GM08714 (cell line): ENCODE results near the gene CD2.

Experiments used
- H3K4me3 ChIP-seq: fragments of 200-500 bp; sonication (Bioruptor generic); 2 replicates; pipeline ENCODE4 v1.5.1; 2014; ENCODE audit warnings: mild to moderate bottlenecking, low read length, inconsistent platforms
- ZNF274 ChIP-seq: IDR thresholded peaks from 2 replicates; pipeline ENCODE4 v1.6.1; 2012; ENCODE audit warnings: mild to moderate bottlenecking, low read depth, low read length

Gene CD2

DNA sequence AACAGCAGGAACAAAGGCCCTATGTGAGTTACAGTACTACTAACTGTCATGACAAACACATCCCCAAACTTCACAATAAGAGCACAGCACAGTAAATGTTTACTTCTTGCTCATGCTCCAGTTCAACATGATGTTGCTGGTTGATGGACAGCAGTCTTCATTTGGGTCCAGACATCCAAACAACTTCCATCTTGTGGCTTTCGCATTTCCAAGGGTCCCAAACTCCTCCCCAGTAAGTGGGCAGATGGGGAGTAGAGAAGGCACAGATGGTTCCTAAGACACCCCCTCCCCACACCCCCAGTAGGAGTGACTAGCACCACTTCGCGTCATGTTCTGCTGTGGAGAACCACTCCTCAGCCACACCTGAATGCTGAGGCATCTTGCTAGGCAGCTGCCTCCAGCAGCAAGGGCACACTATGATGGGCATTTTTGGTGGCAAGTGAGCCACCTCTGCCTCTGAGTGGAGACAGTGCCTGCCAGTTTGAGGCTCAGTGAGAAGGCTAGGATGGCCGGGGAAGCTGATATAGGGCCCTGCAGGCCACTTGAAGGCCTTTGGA is 32.7 kb upstream of the CD2 start:
- H3K4me3 ChIP-seq, result no peak overlapping the region
- TF ChIP-seq ZNF274, result no peak

DNA sequence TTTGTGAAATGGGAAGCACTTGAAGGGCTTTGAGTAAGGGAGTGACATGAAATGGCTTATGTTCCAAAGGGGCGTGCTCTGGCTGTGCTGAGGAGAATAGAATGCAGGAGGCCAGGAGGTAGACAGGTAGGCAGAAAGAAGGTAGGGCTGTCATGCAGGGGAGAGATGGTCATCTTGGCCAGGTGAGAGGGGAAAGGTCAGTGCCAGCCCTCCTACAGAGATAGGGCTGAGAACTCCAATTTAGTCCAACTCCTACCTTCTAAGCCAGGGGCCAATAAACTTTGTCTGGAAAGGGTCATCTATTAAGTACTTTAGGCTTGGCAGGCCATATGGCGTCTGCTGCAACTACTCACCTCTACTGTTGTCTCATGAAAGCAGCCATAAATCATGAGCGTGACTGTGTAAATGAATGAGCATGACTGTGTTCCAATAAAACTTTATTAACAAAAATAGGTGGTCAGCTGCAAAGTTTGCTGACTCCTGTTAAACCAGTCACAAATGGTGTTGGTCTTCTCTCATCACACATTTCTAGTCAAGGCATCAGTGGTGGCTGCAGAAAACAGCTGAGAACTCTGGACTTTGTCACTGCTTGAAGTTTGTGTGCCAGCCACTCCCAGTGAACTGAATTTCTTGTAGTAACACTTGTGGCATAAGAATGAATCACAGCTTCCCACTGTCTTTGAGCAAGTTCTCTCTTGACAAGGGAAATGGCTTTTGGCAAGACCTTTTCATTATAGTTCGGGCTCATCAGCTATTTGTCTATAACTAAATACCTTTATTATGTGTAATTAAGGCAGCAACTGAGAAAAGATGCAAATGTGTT is 32.0 kb upstream of the CD2 start:
- no peak for TF ChIP-seq ZNF274
- H3K4me3 ChIP-seq, result no peak overlapping the region

DNA sequence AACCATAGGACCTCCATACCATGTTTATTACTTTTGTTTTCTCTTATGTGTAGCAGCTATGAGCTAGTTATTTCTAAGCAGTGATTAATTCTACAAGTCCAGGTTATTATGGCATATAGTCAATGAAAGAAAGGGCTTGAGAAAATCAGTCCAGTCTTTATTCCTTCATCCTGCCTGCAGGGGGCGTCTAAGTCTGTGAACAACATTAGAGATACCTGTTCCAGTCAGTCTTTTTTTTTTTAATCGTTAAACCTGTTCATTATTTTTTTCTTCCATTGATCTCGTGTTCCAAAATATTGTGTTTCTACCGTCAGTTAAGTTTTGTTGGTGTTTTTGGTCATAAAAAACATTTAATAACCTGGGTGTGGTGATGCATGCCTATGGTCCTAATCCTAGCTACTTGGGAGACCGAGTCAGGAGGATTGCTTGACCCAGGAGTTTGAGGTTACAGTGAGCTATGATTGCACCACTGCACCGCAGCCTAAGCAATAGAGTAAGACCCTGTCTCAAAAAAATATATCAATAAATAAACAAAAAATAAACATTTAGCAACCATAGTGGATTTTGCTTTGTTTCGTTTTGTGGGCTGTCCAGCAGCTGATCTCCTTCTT is 29.4 kb upstream of the CD2 start:
- no peak overlapping the region for H3K4me3 ChIP-seq
- no peak for TF ChIP-seq ZNF274

DNA sequence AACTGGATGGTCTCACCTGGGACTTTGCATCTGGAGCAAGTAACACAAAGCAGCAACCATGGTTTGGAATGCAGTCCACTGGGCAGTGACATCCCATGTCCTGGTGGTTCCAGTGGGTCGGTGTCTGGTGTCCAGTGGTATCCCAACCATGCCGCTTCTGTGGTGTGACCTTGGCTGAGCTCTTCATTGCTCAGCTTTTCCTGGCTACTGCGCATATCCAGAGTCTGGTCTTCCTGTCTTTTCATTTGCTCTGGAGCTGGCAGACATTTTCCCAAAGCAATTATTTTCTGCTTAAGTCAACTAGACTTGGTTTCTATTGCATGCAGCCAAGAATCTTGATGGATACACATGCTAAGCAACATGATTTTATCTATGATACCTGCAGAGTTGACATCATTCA is 28.4 kb upstream of the CD2 start:
- H3K4me3 ChIP-seq, result no peak overlapping the region
- TF ChIP-seq ZNF274, result no peak

DNA sequence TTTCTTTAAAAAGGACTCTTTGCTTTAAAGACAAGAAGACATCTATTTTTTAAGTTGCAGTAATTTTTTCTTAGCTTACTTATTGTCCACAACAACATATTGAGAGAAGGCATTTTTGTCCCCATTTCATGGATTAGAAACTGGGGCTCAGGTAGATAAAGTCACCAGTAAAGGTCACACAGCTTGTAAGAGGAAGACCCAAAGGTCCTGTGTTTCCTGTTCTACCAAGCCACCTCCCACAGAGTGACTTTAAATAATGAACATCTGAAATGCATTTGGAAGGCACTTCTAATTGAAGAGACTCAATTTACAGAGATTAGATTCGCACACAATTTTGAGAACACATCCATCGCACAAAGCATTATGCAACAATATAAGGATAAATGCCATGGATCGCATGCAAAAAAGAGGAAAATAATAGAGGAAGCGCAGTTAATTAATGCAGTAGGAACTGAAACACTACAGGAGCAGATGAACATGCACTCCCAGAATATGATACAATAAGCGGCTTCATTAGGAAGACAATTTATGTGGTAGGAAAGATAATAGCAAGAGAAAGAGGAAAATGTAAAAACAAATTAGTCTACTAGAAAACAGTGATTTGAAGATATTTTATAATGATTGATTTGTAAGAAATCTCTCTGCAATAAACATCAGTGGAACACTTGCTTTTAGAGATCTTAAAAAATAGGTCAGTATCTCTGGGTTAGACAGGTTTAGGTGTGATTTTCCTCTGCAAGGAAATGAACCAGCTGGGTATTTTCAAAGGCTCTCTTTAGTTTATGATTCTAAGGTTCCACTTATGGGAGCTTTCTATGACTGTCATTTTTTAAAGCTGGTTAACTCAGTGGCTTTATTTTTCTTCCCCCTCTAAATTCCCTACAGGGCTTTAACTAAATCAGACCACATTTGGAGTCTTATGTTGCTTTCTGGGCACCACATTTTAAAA is 27.1 kb upstream of the CD2 start:
- TF ChIP-seq ZNF274, result no peak
- no peak overlapping the region for H3K4me3 ChIP-seq

DNA sequence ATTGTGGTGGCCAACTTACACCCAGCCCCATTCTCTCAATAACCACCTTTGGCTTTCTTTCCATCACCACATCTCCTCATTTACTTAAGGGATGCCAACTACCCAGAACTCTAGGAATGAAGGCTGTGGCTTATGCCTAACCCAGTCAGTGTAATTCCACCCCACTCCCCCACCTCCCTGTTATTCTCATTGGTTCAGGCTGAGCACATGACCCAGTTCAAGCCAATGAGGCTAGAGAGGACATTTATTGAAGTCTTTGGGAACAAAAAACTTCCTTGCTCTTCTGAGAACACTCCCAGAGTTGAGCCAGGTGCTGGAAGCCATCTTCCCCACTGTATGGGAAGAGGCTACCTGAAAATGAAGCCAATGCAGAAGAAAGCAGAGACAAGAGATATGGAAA is 22.8 kb upstream of the CD2 start:
- TF ChIP-seq ZNF274, result no peak
- H3K4me3 ChIP-seq, result no peak overlapping the region

DNA sequence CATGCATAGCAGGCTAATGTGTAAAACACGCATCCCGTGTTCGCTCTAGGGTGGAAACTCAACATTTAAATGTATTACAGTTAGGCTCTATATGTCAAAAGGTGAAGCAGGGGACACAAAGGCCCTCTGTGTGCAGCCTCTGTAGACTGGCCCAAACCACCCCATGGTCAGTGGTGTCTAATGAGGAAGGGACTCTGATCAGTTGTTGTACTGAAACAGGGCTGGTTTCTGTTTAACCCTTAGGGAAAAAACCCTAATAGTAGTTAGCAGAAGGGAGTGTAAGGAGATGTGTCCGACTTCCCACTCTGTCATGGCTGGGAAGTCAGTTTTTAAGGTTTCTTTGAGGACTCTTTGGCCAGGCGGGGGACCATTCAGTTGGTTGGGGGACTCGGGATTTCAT is 21.5 kb upstream of the CD2 start:
- no peak overlapping the region for H3K4me3 ChIP-seq
- no peak for TF ChIP-seq ZNF274

DNA sequence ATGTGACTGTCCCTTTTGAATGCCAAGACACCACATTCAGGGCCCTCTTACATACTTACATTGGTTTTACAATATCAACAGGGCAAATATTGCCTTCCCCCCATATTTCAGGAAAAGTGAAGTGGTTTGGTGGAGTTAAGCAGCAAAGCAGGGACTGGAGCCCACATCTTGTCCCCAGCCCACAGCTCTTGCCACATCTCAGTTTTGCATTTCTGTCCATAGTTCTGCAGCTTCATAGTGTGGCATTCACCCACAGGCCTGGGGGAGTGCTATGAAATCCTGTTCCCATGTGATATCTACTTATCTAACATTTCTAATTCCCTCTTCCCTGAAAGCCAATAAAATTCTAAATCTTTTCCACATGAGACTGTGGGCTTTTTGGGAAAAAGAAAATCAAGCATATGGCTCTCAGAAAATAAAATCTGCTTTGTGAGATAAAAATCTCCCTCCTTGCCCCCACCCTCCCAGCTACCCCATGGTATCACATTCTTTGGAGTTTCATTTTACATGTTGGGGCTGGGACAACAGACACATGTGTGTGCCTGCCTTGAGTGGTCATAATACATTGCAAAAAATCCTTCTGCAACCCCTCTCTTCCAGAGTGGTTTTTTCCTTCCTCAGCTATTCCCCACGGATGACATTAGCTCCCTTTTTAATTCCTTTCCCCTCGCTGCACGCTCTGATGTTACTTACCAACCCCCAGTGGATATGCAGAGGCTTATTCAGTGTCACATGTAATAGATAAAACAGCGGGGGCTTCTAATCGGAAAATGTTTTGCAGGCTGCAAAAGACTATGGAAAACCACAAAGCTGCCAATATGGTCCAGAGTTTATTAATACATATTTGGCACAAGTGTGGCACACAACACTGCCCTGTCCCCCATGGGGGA is 20.5 kb upstream of the CD2 start:
- no peak overlapping the region for H3K4me3 ChIP-seq
- no peak for TF ChIP-seq ZNF274

DNA sequence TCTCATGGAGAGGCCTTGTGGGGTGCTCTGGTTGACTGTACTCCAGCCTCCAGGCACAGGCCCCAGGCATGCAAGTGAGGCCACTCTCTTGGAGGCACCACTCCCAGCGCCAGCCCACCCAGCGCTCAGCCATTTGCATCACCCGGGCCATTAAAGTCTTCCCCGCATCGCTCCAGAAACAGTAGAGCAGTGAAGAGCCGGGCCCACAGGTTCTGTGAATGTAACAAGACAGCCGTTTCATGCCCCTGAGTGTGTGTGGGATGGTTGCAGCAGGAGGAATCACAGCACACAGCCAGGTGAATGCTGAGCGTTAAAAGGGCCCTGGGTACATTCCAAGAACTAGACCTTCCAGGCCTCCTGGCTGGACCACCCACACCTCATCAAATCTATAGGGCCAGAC is 19.0 kb upstream of the CD2 start:
- no peak for TF ChIP-seq ZNF274

DNA sequence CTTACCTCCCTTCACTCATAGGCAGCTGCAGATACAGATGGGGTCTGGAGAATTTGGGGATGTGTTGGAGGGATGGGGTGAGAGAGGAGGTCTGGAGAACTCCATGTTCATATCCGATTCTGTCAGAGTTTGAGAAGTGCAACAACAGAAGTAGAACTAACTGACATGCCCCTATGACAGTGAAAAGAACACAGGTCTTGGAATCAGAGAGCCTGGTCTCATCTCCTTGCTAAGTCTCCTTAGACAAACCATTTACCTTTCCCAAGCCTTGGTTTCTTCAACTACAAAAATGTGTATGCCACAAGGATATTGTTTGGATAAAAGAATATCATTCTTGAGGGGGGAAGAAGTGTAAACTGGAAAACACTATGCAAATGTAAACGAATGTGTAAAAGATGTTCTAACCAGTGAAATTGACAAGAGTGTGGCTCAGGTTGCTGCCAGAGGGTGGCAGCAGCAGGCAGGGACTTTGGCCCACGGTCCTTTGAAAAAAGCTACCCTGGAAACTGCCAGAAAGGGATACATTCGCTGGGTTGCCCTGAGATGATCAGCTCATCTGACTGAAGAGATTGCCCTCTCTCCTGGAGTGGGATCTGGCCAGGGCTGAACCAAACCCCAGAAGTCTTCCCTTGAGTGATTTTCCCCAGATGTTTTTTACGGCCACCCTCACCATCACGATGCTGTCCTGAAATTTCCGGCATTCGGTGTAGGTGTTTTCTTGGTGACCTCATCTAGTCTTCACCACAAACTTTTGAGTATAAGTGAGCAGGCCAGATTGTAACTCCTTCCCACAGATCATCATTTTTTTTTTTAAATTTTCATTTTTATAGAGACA is 17.0 kb upstream of the CD2 start:
- H3K4me3 ChIP-seq, result no peak overlapping the region

More for the DNA sequence above, 19.0 kb upstream of the CD2 start:
- H3K4me3 ChIP-seq, result no peak overlapping the region

DNA sequence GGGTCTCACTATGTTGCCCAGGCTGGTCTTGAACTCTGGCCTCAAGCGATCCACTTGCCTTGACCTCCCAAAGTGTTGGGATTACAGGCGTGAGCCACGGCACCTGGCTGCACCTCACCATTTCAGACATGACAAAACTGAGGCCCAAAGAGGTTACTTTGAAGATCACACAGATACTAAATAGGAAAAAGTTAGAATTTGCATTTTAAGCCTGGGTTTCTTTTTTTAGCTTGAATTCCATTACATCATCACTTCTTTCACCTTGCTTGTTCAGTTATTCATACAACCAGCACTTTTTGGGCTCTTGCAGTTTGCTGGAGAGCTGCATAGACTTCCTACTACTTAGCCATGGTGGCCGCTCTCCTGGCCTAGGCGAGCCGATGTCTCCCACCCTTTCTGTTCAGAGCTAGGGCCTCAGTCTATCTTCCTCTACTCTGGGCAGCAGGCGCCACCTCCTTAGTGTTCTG is 16.3 kb upstream of the CD2 start:
- TF ChIP-seq ZNF274, result no peak
- no peak overlapping the region for H3K4me3 ChIP-seq

More for the DNA sequence above, 17.0 kb upstream of the CD2 start:
- TF ChIP-seq ZNF274, result no peak

DNA sequence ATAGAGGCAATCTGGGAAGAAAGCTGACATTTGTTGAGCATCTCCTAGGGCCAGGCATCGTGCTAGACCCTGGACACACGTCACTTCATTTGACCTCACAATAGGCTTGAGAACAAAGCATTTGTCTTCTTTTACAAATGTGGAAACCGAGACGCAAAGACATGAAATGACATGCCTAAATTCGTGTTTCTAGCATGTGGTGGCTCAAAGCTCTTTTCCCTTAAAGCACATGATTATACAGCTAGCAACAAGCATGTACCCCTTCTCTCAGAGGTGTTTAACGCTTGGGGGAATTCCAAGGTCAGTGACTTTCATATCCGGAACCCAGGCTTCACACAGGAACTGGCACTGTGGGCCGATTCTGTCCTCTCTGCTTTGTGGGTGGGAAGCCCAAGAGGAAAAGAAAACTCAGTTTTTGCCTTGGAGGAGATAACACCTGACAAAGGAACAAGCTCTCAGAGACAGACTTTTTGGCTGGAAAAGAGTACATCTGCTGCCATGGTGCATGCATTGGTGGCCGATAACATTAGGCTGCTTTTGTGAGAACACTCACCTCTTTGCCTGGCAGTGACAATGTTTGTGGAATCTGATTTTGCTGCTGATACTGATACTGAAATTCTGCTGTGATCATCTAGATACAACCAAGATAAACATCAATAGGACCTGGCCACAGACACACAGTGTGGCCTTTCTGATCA is 15.4 kb upstream of the CD2 start:
- no peak overlapping the region for H3K4me3 ChIP-seq
- TF ChIP-seq ZNF274, result no peak
